Fibroblast of skin of left biceps (primary cell): ENCODE results near the gene ASB3.
"Not testable (repeated sequence)": the region's sequence is repeated elsewhere in the genome, so short reads cannot be mapped to it uniquely, and the experiment has no call there.

Experiments used
- DNase-seq, 2 experiments: peaks; one replicate each; pipeline ENCODE4 v3.0.0-alpha.2; 2013; ENCODE audit warnings: low read depth in 2 of 2

The ASB3 gene, protein sequence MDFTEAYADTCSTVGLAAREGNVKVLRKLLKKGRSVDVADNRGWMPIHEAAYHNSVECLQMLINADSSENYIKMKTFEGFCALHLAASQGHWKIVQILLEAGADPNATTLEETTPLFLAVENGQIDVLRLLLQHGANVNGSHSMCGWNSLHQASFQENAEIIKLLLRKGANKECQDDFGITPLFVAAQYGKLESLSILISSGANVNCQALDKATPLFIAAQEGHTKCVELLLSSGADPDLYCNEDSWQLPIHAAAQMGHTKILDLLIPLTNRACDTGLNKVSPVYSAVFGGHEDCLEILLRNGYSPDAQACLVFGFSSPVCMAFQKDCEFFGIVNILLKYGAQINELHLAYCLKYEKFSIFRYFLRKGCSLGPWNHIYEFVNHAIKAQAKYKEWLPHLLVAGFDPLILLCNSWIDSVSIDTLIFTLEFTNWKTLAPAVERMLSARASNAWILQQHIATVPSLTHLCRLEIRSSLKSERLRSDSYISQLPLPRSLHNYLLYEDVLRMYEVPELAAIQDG

DNA sequence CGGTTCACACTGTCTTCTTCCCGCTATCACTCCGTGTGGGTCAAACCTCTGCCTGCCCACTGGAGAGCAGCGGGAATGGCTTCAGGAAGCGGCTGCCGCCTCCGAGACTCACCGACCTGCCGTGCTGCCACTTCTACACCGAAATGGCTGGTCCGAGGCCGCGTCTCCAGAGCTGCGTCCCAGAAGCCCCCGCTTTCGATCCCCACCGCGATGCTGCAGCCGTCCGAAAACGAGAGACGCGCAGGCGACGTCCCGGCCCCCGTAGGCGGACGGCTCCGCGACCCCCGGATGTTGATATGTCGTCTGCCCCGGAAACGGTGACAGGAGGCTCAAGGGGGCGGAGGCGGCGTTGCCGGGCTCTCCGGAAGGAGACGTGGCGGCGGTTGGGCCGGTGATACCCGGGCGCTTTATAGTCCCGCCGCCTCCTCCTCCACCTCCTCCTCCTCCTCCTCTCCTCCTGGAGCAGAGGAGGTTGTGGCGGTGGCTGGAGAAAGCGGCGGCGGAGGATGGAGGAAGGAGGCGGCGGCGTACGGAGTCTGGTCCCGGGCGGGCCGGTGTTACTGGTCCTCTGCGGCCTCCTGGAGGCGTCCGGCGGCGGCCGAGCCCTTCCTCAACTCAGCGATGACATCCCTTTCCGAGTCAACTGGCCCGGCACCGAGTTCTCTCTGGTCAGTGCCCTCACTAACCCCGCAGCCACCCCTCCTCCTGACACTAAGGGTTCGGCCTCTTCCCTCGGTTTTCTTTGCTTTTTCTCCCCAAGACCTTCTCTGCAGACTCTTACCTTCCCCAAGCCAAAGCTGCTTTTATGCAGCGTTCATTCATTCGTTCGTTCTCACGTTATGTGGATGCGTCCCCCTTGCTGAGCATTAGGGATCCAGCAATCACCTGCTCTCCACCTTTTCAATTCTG lies at the start of gene ASB3, which contains the start of gene ERLEC1:
Gene ASB3 (minus strand): TSS at position 249 of the 909 bp plus-strand sequence. CDS start 21,381 bp downstream, outside the sequence.
Gene ERLEC1 (plus strand): TSS at position 340 of the 909 bp plus-strand sequence. CDS start 167 bp downstream, at position 507.
- peak; percentile 67 to 74 for DNase-seq

DNA sequence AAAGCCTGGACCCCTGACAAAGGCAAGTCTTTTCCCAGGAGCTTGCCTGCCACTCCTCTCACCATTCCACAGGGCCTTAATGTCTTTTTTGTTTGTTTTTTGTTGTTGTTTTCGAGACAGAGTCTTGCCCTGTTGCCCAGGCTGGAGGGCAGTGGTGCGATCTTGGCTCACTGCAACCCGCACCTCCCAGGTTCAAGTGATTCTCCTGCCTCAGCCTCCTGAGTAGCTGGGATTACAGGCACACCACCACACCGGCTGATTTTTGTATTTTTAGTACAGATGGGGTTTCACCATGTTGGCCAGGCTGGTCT lies 43.2 kb upstream of the ASB3 start:
- not testable (repeated sequence) for DNase-seq

DNA sequence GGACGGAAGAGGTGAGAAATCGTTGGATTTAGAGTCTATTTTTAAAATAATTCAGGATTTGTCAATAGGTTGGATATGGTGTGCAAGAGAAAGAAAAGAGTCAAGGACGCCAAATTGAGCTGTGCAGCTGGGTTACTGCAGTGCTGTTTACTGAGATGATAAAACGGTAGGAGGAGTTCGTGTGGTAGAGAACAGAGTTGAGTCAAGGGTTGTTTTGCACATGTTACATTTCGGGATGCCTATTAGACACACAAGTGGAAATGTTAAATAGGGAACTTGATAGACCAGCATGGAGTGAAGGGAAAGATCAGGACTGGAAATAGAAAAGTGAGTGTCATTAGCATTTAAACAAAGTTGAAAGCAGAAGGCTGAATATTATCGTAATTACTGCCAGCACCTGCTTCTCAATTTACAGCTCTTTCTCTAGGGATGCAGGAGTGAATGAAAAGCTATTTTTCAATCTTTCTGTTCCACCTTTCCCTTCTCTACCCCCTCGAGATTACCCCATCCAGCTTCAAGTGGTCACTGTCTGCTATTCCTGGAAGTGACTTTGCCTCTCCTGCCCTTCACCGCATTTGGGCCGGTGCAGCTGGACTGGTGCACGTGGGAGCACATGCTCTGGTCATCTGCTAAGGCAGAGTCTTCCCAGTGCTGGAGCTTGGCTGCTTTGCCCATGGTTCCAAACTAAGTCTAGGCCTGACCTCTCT lies 42.7 kb upstream of the ASB3 start:
- no peak for DNase-seq

DNA sequence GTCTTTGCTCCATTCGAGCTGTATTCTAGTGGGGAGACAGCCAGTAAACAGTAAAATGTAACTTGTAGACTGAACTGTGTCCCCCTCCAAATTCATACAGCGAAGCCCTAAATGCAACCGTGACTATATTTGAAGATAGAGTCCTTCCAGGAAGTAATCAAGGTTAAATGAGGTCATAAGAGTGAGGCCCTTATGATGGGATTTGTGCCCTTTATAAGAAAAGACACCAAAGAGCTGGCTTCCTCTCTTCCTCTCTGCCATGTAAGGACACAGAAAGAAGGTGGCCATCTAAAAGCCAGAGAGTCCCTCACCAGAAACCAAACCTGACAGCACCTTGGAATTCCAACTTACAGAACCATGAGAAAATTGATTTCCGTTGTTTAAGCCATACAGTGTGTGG lies 41.6 kb upstream of the ASB3 start:
- no peak for DNase-seq

DNA sequence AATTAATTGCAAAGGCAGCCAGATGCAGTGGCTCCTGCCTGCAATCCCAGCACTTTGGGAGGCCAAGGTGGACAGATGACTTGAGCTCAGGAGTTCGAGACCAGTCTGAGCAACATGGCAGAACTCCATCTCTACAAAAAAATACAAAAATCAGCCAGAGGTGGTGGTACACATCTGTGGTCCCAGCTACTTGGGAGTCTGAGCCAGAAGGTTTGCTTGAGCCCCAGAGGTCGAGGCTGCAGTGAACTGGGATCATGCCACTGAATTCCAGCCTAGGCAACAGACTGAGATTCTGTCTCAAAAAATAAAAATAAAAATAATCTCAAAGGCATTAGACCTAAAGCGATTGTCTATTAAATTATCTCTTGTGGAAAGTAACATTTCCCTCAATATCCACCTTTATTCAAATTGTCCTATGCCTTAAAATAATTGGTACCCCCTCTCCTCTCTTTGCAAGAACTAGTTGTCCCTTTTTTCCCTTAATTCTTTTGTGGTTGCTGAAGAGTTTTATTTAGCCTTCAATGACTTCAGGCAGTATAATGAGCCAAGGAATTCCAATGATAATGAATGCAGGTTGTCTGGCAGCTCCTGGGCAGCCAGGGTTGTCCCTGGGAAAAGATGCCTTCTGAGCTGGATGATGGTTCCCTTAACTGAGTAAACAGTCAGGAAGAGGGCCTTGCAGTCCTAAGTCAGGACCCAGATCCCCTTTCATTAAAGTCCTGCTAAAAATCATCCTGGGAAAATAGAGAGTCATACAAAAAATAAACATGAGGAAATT lies 40.8 kb upstream of the ASB3 start:
- DNase-seq: no peak

DNA sequence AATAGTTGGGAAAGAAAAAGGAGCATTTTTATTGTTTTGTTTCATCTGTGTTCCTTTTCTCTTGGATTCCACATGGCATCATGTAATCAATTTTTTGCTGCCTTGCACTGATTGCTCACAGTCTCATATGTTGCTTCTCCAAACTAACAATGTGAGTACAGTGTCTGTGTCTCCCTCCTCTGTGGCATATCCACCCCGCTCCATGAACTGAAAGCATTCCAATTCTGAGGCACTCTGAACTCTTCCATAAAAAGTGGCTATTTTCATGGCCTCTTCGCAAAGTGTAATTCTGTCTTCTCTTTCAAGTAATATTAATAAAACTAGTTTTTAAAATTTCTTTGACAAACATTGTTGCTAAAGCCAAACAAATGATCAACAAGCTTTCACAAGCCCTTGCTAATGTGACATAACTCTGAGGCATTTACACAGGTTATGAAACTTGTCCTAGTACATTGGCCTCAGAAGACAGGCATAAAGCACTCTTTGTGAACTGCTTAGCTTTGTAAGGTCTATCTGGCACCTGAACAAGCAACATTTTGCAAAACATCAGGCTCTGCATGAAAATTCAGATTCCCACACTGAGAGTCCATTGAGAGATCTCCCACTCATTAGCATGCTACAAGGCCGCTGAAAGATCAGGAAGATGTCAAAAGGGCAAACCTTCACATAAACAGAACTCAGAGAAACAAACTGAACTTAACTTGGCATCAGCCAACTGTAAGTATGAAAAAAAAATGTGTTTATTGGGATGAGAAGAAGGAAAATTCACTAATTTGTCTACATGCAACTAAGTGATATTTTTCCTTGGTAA lies 40.0 kb upstream of the ASB3 start:
- DNase-seq: no peak

DNA sequence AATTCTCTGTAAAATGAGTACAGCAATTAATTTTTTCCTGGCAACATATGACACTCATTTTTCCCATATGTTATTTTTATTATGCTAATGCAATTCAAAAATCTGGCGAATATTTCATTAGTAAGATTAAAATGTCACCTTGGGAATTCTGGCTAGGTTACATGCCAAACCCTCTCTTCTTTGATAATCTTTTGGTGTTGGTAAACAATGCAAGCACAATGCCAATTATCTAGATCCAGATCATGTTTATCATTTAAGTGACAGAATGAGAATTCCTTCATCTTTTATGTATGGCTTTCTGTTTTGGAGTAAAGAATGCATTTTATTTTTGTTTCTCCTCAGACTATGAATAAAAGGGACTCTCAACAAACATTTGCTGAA lies 39.3 kb upstream of the ASB3 start:
- no peak for DNase-seq

DNA sequence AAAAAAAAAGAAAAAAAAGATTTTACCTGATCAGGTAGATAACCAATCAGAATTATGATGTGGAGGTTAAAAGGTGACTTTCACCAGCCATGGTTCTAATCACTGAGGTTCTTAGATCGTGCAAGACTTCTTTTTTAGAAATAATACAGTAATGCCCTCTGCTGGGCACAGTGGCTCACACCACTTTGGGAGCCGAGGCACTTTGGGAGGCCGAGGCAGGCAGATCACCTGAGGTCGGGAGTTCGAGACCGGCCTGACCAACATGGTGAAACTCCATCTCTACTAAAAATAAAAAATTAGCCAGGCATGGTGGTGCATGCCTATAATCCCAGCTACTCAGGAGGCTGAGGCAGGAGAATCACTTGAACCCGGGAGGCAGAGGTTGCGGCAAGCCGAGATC lies 36.9 kb upstream of the ASB3 start:
- DNase-seq: not testable (repeated sequence)

DNA sequence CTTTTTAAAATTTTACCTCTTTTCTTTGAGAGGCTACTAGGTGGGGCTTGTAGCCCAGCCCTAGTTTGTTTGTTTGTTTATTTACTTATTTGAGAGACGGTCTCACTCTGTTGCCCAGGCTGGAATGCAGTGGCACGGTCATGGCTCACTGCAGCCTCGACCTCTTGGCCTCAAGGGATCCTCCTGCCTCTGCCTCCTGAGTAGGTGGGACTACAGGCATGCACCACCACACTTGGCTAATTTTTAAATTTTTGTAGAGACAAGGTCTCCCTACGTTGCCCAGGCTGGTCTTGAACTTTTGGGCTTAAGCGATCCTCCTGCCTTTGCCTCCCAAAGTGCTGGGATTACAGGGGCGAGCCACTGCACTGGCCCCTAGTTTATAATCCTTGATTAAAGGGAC lies 35.1 kb upstream of the ASB3 start:
- DNase-seq: no peak

DNA sequence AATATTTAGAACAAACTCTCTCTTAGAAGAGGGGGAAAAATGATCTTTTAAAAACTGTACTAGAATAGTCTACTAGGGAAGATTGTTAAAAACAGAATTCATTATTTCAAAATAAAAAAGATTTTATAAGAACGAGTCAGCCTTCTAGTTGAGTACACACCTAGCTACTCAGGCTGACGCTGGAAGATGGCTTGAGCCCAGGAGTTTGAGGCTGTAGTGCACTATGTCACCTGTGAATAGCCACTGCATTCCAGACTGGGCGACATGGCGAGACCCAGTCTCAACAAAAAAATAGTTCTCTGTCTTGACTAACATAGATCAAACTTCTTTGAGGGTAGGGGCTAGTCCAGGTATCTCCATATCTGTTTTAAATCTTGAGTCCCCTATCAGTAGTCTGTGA lies 34.0 kb upstream of the ASB3 start:
- no peak for DNase-seq

DNA sequence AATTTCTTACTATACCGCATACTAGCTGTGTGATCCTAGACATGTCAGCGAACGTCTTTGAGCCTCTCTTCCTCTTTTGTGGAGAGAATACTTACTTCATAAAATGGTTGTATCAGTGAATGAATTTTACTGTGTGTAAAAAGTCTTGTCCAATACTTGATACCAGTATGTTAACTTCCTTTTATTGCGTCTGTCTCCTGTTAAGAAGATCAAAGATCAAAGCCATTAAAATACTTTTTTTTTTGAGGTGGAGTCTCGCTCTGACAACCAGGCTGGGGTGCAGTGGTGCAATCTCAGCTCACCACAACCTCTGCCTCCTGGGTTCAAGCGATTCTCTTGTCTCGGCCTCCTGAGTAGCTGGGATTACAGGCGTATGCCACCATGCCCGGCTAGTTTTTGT lies 33.3 kb upstream of the ASB3 start:
- no peak for DNase-seq

DNA sequence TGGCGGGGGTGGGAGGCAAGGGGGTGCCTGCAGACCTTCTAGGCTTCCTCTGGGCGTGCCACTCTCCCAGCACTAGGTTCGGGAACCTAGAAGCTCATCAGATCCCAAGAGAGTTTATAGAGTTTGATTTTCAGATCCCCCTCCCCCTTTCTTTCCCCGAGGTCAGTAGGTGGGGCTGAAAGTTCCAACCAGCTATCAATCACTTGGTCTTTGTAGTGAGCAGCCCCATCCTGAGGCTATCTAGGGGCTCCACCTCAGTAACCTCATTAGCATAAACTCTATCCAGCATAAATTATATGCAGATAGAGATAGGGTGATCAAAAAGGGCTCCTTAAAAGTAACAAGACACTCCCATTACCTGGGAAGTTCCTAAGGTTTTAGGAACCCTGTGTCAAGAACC lies 32.9 kb upstream of the ASB3 start:
- no peak for DNase-seq

DNA sequence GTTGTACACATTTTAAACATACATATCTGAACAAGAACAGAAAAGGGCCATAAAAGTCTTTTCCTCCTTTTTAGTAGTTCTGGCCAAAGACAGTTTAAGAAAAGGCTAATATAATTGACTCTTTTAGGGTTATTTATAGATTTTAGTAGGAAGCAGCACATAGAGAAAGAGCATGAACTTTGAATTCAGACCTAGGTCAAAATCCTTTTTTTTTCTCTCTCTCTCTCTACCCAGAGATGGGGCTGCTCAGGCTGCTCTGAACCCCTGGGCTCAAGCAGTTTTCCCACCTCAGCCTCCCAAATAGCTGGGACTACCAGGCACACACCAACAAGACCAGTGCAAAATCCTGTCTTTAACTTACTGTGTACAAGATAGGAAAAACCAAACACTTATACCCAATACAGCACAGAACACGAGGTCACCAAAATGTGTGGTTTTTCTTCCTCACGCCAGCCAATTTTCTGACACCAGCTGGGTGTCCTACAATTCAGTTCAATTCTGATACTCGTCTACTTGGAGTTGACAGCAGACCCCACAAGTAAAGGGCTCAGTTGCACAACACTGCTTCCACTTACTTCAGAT lies 32.2 kb upstream of the ASB3 start:
- no peak for DNase-seq

DNA sequence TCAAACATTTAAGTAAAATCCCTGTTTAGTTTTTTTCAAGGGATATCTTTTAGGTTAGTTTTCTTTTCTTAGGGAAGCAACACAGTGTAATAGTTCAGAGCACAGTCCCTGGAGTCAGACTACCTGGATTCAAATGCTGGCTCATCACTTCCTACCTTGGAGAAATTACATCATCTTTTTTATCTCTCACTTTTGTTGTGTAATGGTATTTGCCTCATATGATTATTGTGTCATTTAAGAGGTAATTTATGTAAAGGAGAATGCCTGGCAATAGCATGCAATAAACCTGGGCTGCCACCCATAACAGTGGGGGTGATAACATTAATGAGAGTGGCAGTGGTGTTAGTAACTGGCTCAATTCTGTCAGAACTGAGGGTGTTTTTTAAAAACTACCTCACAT lies 26.4 kb upstream of the ASB3 start:
- DNase-seq: no peak

DNA sequence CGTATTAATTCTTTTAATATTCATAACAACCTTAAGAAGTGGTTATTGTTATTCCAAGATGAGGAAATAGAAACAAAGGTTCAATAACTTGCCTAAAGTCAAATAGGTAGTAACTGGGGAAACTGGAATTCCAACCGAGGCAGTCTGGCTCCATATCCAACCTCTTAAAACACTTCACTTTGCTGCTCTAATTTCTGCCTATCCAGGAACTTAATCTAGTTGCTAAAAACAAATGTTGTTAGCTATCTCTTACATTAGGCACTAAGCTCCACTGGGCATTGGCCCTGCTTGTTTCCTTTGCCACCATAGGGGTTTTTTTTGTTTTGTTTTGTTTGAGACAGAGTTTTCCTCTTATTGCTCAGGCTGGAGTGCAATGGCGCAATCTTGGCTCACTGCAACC lies 24.8 kb upstream of the ASB3 start:
- DNase-seq: no peak

DNA sequence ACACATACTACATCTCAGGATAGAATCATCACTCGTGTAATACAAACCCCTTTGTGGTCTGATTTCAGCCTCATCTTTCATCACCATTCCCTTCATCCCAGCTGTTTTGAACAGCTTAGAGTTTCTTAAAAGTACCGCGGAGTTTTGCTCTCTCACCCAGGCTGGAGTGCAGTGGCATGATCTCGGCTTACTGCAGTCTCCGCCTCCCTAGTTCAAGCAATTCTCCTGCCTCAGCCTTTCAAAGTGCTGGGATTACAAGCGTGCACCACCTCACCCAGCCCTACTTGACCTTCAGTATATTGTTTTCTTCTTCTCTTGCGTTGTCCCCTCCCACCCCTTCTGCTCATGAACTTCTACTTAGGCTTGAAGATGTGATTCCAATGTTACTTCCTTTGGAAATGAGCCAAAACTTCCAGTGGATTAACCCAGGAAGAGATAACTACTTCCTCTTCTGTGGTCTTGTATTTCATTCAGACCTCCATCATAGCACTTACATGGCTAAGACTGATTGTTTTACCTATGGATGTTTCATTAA lies 15.9 kb upstream of the ASB3 start:
- DNase-seq: no peak

DNA sequence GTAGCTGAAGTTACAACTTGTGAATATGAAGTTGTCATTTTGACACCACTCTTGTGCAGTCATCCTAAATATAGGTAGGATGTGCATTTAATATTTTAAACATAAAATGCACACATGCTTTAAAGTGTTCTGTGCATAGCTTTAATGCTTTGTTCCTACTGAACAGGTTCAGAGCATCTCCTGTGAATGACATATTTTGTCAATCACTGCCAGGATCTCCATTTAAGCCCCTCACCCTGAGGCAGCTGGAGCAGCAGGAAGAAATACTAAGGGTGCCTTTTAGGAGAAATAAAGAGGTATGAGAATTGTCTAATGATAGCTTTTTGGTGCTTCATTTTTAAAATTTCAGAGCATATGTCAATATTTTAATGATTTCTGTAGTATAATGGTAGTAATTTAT lies 14.8 kb upstream of the ASB3 start:
- DNase-seq: no peak

DNA sequence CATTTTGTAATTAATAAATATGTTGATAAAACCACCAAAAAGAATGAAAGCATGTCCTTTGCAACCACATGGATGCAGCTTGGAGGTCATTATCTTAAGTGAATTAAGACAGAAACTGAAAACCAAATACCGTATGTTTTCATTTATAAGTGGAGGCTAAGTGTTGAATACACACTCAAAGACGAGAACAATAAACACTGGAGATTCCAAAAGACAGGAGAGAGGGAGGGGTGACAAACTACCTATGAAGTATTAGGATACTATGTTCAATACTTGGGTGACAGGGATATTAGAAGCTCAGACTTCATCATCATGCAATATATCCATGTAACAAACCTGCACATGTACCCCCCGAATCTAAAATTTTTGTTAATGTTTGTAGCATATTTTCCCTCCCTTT lies 7.1 kb upstream of the ASB3 start:
- no peak for DNase-seq

DNA sequence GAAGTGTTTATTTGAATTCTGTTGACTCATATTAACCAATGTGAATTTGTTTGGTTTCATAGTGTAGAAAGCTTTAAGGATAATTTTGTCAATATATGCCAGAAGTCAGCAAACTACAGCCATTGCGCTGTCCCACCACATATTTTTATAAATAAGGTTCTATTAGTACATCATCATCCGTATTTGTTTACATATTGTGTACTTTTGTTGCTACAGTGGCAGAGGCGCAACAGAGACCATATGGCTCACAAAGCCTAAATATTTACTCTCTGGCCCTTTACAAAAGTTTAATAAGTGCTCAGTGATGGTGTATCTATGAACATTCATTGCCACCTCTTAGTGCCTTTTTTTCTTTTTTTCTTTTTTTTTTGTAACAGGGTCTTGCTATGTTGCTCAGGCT lies 6.5 kb upstream of the ASB3 start:
- no peak for DNase-seq
